Skeletal muscle tissue (tissue), 4 donors: ENCODE measurements around the gene KCNK15. TPM values are rescaled to one million over a fixed set of nuclear protein-coding genes. Genes with fewer than 3 reads are reported as not detected.

Source experiments
- H3K27ac ChIP-seq: one replicate; pipeline ENCODE4 v1.7.0; 2013; ENCODE audit warnings: mild to moderate bottlenecking, low read depth, low read length, inconsistent platforms
- H3K27me3 ChIP-seq, 3 donors: one replicate each; pipeline ENCODE4 v1.7.0; 2013; ENCODE audit warnings: low read length in 3 of 3; ENCODE audit not compliant: control insufficient read depth in 3 of 3, insufficient read depth in 3 of 3
- H3K36me3 ChIP-seq, 3 donors: one replicate each; pipeline ENCODE4 v1.7.0; 2013; ENCODE audit warnings: low read length in 3 of 3; ENCODE audit not compliant: control insufficient read depth in 3 of 3, insufficient read depth in 3 of 3
- H3K4me1 ChIP-seq, 3 donors: one replicate each; pipeline ENCODE4 v1.7.0; 2013; ENCODE audit warnings: low read length in 3 of 3, mild to moderate bottlenecking in 3 of 3; ENCODE audit not compliant: control insufficient read depth in 3 of 3, insufficient read depth in 3 of 3
- H3K4me3 ChIP-seq, 3 donors: one replicate each; pipeline ENCODE4 v1.7.0; 2013; ENCODE audit warnings: low read length in 3 of 3
- H3K9ac ChIP-seq, 3 donors: one replicate each; pipeline ENCODE4 v1.7.0; 2013; ENCODE audit warnings: low read length in 3 of 3, mild to moderate bottlenecking in 3 of 3, moderate library complexity in 2 of 3, low read depth in 1 of 3
- H3K9me3 ChIP-seq, 3 donors: one replicate each; pipeline ENCODE4 v1.7.0; 2013; ENCODE audit warnings: low read length in 3 of 3; ENCODE audit not compliant: control insufficient read depth in 3 of 3
- total RNA-seq: library from RNA; depleted of rRNA; stranded (reverse); fragments of >200 nt; gene quantifications from one replicate; pipeline ENCODE4 v1.2.3, GENCODE V29; 2014
- donor health status: Osteomylitis.

The KCNK15 gene
- total RNA-seq, 1 donor from 2014 or later: under 0.01 TPM

DNA sequence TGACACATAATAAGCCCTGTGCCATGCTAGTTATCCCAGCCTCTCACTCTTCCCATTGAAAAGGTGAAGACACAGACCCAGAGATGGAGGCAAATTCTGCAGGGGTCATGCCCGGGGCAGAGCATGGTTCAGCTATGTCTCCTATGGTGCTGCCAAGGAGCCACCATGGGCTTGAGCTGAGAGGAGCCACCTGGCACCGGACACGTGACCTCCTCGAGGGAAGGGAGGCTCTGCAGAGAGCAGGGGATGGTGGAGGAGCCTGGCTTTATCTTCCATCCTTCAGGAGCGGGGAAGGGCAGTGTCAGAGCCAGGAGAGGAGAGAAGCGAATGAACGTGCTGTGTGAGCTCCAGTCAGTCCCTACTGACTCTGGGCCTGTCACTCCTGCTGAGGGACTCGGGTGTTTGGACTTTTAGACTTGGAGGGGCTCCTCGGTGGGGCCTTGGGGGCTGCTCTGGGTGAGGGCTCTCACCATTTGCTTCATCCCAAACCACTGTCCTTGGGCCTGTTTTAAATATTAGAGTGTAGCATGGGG is 41.6 kb upstream of the KCNK15 start:
- H3K4me1 ChIP-seq: peaks cover 44 to 58% (median 55%) of the 10 kb centered on the region in 3 donors
- no peak overlapping the region for H3K9ac ChIP-seq
- H3K4me3 ChIP-seq: no peak overlapping the region
- no peaks in the 10 kb centered on the region for H3K36me3 ChIP-seq
- no peaks in the 10 kb centered on the region for H3K27me3 ChIP-seq
- peak overlapping the region; percentile 87 for H3K27ac ChIP-seq
- H3K9me3 ChIP-seq: no peaks in the 10 kb centered on the region

- no peak overlapping the region for H3K4me3 ChIP-seq
- H3K36me3 ChIP-seq: no peaks in the 10 kb centered on the region
- H3K4me1 ChIP-seq: peaks cover 44 to 58% (median 55%) of the 10 kb centered on the region in 3 donors
- H3K27ac ChIP-seq: peak overlapping the region; percentile 58
- H3K9me3 ChIP-seq: no peaks in the 10 kb centered on the region
- H3K9ac ChIP-seq: no peak overlapping the region
- no peaks in the 10 kb centered on the region for H3K27me3 ChIP-seq
These were observed 41.1 kb upstream of the KCNK15 start for GRCh38 chr20:44704551-44704971.

- Histone ChIP-seq H3K4me3 (no peak overlapping the region), H3K27ac (peak overlapping the region; percentile 64), H3K9ac (no peak overlapping the region), H3K27me3 (no peaks in the 10 kb centered on the region), H3K4me1 (peaks cover 42 to 54% (median 52%) of the 10 kb centered on the region in 3 donors), H3K36me3 (no peaks in the 10 kb centered on the region), H3K9me3 (no peaks in the 10 kb centered on the region)
These were observed 40.1 kb upstream of the KCNK15 start for GRCh38 chr20:44705364-44706094.

- Histone ChIP-seq H3K4me3 (peak overlapping the region in 1 of 3 donors; percentile 4), H3K4me1 (peaks cover 33 to 44% (median 42%) of the 10 kb centered on the region in 3 donors), H3K27ac (peak overlapping the region; percentile 64)
These were observed 39.2 kb upstream of the KCNK15 start for GRCh38 chr20:44706301-44707017.

GRCh38 chr20:44707018-44707579 is 38.6 kb upstream of the KCNK15 start:
- Histone ChIP-seq H3K9ac (peak overlapping the region in 1 of 3 donors; percentile 33), H3K36me3 (no peaks in the 10 kb centered on the region), H3K4me1 (peaks cover 28 to 39% (median 37%) of the 10 kb centered on the region in 3 donors), H3K9me3 (no peaks in the 10 kb centered on the region), H3K4me3 (no peak overlapping the region), H3K27ac (peak overlapping the region; percentile 64), H3K27me3 (no peaks in the 10 kb centered on the region)

More at GRCh38 chr20:44706301-44707017, 39.2 kb upstream of the KCNK15 start:
- no peaks in the 10 kb centered on the region for H3K36me3 ChIP-seq
- no peaks in the 10 kb centered on the region for H3K9me3 ChIP-seq
- H3K27me3 ChIP-seq: no peaks in the 10 kb centered on the region
- peak overlapping the region in 2 of 3 donors; percentile 33 to 40 for H3K9ac ChIP-seq

- Histone ChIP-seq H3K4me1 (peaks cover 16 to 26% (median 24%) of the 10 kb centered on the region in 3 donors), H3K9me3 (no peaks in the 10 kb centered on the region)
These were observed 36.3 kb upstream of the KCNK15 start for GRCh38 chr20:44709380-44709779.

GRCh38 chr20:44709797-44710196 is 35.9 kb upstream of the KCNK15 start:
- Histone ChIP-seq H3K36me3 (no peaks in the 10 kb centered on the region), H3K9ac (no peak overlapping the region), H3K4me3 (no peak overlapping the region), H3K27me3 (no peaks in the 10 kb centered on the region), H3K9me3 (no peaks in the 10 kb centered on the region), H3K27ac (no peak overlapping the region), H3K4me1 (peaks cover 20 to 30% (median 28%) of the 10 kb centered on the region in 3 donors)

More at GRCh38 chr20:44709380-44709779, 36.3 kb upstream of the KCNK15 start:
- Histone ChIP-seq H3K27ac (no peak overlapping the region), H3K36me3 (no peaks in the 10 kb centered on the region), H3K4me3 (no peak overlapping the region), H3K27me3 (no peaks in the 10 kb centered on the region), H3K9ac (no peak overlapping the region)

DNA sequence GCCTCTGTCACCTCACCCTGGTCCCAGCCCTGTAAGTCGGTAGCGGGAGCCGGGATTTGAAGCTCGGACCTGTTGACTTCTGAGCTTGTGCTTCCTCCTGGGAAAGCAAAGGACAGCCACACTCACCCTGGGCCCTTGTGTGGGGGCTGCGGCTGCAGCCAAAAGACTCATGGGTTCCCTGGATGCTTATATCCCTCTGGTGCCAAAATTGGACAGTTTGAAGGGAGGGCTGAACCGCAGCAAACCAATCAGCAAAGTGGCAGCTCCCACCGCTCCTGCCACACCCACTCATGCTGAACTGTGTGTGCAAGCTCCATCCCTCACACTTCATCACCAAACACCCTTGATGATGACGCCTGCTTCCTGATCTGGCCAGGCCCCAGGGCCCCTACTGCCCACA is 34.4 kb upstream of the KCNK15 start:
- H3K4me3 ChIP-seq: no peak overlapping the region
- no peaks in the 10 kb centered on the region for H3K27me3 ChIP-seq
- peaks cover 27 to 33% (median 33%) of the 10 kb centered on the region in 3 donors for H3K4me1 ChIP-seq
- H3K9me3 ChIP-seq: no peaks in the 10 kb centered on the region
- H3K27ac ChIP-seq: no peak overlapping the region
- H3K36me3 ChIP-seq: no peaks in the 10 kb centered on the region
- H3K9ac ChIP-seq: no peak overlapping the region

DNA sequence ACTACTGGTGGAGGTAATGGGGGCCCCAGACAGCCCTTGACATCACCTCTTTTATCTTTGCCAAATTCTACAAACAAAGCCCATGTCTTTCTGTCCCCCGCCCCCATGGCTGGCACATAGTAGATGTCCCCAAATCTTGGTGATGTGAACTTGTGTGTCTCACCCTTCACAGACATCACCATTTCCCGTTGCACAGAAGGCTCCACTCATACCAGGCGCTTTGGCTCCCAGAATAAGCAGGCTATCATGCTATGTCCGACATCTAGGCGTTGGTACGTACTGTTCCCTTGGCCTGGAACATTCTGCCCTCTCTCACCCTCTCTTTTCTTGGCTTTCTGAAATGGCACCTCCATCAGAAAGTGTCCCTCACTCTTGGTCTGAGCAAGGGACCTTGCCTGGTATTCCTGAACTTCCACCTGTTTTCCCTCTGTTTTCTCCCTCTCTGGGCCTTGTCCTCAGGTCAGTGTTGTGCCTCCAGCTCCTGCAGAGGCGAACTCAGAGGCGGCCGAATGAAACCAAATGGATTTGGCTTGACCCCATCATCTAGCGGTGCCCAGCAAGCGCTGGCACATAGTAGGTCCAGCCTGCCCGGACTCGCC is 31.5 kb upstream of the KCNK15 start:
- Histone ChIP-seq H3K9ac (peak overlapping the region in 2 of 3 donors; percentile 20 to 82), H3K4me3 (peak overlapping the region; percentile 56 to 67 (median 67)), H3K4me1 (peaks cover 24 to 30% (median 28%) of the 10 kb centered on the region in 3 donors), H3K27me3 (no peaks in the 10 kb centered on the region), H3K27ac (peak overlapping the region; percentile 59), H3K9me3 (no peaks in the 10 kb centered on the region), H3K36me3 (peaks cover 0 to 2% (median 0%) of the 10 kb centered on the region in 3 donors)
